ENCODE data around the gene PLCB4.

PLCB4 gene

GRCh38 chr20:9503526-9504245 is 434.8 kb downstream of the PLCB4 start:
- TF ChIP-seq CTCF (IDR thresholded peaks at IDR 0.05; ENCODE audit: control insufficient read depth, extremely low read depth, insufficient read depth): no peak
- no peak overlapping the region for H3K4me3 ChIP-seq (ENCODE audit: low read depth, low read length)
- DNase-seq (ENCODE audit: low read depth): no peak

- no peak overlapping the region for H3K4me3 ChIP-seq (ENCODE audit: low read depth, low read length)
- no peak for DNase-seq (ENCODE audit: low read depth)
- no peak for TF ChIP-seq CTCF (IDR thresholded peaks at IDR 0.05; ENCODE audit: control insufficient read depth, extremely low read depth, insufficient read depth)
These were observed 437.5 kb downstream of the PLCB4 start for GRCh38 chr20:9506280-9506821.

GRCh38 chr20:9506964-9507369 is 438.1 kb downstream of the PLCB4 start:
- H3K4me3 ChIP-seq (ENCODE audit: low read depth, low read length): no peak overlapping the region
- DNase-seq (ENCODE audit: low read depth): no peak
- TF ChIP-seq CTCF (IDR thresholded peaks at IDR 0.05; ENCODE audit: control insufficient read depth, extremely low read depth, insufficient read depth): no peak

- no peak overlapping the region for H3K4me3 ChIP-seq (ENCODE audit: low read depth, low read length)
- TF ChIP-seq CTCF (IDR thresholded peaks at IDR 0.05; ENCODE audit: control insufficient read depth, extremely low read depth, insufficient read depth): no peak
- DNase-seq (ENCODE audit: low read depth): no peak
These were observed 438.8 kb downstream of the PLCB4 start for GRCh38 chr20:9507544-9508239.

- H3K4me3 ChIP-seq (ENCODE audit: low read depth, low read length): no peak overlapping the region
- TF ChIP-seq CTCF (IDR thresholded peaks at IDR 0.05; ENCODE audit: control insufficient read depth, extremely low read depth, insufficient read depth): no peak
- DNase-seq (ENCODE audit: low read depth): no peak
These were observed 439.4 kb downstream of the PLCB4 start for GRCh38 chr20:9508240-9508661.

GRCh38 chr20:9508696-9509178 is 439.9 kb downstream of the PLCB4 start:
- DNase-seq (ENCODE audit: low read depth): no peak
- TF ChIP-seq CTCF (IDR thresholded peaks at IDR 0.05; ENCODE audit: control insufficient read depth, extremely low read depth, insufficient read depth): no peak
- no peak overlapping the region for H3K4me3 ChIP-seq (ENCODE audit: low read depth, low read length)
